GM06990 (cell line): ENCODE measurements around the gene PXMP4.

Experiments used
- DNase-seq: peaks from one replicate; pipeline ENCODE4 v3.0.0-alpha.2; 2011; ENCODE audit not compliant: insufficient read length; ENCODE audit errors: extremely low read depth
- H3K27me3 ChIP-seq: replicated peaks from 2 replicates; pipeline ENCODE4 v1.6.0; 2011; ENCODE audit warnings: low read length; ENCODE audit not compliant: control insufficient read depth, insufficient read depth
- H3K36me3 ChIP-seq: 2 replicates; pipeline ENCODE4 v1.5.1; 2011; ENCODE audit warnings: low read length; ENCODE audit not compliant: control insufficient read depth, insufficient read depth
- H3K4me3 ChIP-seq: replicated peaks from 2 replicates; pipeline ENCODE4 v1.5.1; 2011; ENCODE audit warnings: low read depth, mild to moderate bottlenecking, control low read depth, low read length
- CTCF ChIP-seq: IDR thresholded peaks from 2 replicates; pipeline ENCODE4 v1.5.1; 2011; ENCODE audit warnings: low read length, control low read depth, mild to moderate bottlenecking, inconsistent platforms; ENCODE audit not compliant: insufficient read depth, poor library complexity, severe bottlenecking

PXMP4 gene

GRCh38 chr20:33681288-33681687 lies 38.8 kb downstream of the PXMP4 start:
- Histone ChIP-seq H3K36me3 (peaks cover 4% of the 10 kb centered on the region; the same call in 1 of the 2 replicates), H3K27me3 (no peaks in the 10 kb centered on the region), H3K4me3 (no peak overlapping the region)
- no peak for DNase-seq
- TF ChIP-seq CTCF, result no peak

GRCh38 chr20:33680686-33681085 lies 39.4 kb downstream of the PXMP4 start:
- peaks cover 4% of the 10 kb centered on the region; the same call in 1 of the 2 replicates for H3K36me3 ChIP-seq
- DNase-seq, result no peak

GRCh38 chr20:33679758-33680485 lies 40.2 kb downstream of the PXMP4 start:
- DNase-seq, result peak; percentile 78
- Histone ChIP-seq H3K36me3 (peaks cover 4% of the 10 kb centered on the region; the same call in 1 of the 2 replicates), H3K4me3 (no peak overlapping the region), H3K27me3 (no peaks in the 10 kb centered on the region)
- TF ChIP-seq CTCF, result no peak

More at GRCh38 chr20:33680686-33681085, 39.4 kb downstream of the PXMP4 start:
- TF ChIP-seq CTCF, result no peak
- Histone ChIP-seq H3K27me3 (no peaks in the 10 kb centered on the region), H3K4me3 (no peak overlapping the region)

- DNase-seq, result no peak
- H3K27me3 ChIP-seq, result no peaks in the 10 kb centered on the region
- H3K4me3 ChIP-seq, result no peak overlapping the region
- no peak for TF ChIP-seq CTCF
- H3K36me3 ChIP-seq, result peaks cover 4% of the 10 kb centered on the region; the same call in 1 of the 2 replicates
These were observed 42.0 kb downstream of the PXMP4 start for GRCh38 chr20:33677991-33678702.

GRCh38 chr20:33676652-33677645 lies 43.2 kb downstream of the PXMP4 start:
- H3K36me3 ChIP-seq, result peaks cover 4% of the 10 kb centered on the region; the same call in 1 of the 2 replicates
- TF ChIP-seq CTCF, result no peak
- no peak overlapping the region for H3K4me3 ChIP-seq
- no peak for DNase-seq
- no peaks in the 10 kb centered on the region for H3K27me3 ChIP-seq
